Measurements from ENCODE around the gene D2HGDH.

D2HGDH gene

GRCh38 chr2:241701399-241702154 is 32.9 kb upstream of the D2HGDH start, which contains the start of gene ING5:
TSS of gene ING5 (plus strand) at chr2:241702039. CDS start at chr2:241702066, 27 bp downstream.
- no peak for TF ChIP-seq SIN3A (IDR thresholded peaks at IDR 0.05; ENCODE audit: borderline replicate concordance, insufficient read depth, low read length)
- peak in 1 of 2 experiments; percentile 34; a peak in 1 of 4 replicates for TF ChIP-seq REST (IDR thresholded peaks at IDR 0.05; ENCODE audit: insufficient read depth in 1 of 2, low read depth in 2 of 2, low read length in 2 of 2)
- peak; percentile 78; the same call in 1 of the 2 replicates for TF ChIP-seq TAF1 (IDR thresholded peaks at IDR 0.05; ENCODE audit: borderline replicate concordance, insufficient read depth, low read length)
- peak; percentile 81 for TF ChIP-seq POLR2AphosphoS5 (IDR thresholded peaks at IDR 0.05; ENCODE audit: low read depth, low read length)
- TF ChIP-seq FOXP2 (optimal IDR thresholded peaks at IDR 0.05; ENCODE audit: borderline replicate concordance, extremely low read depth, extremely low read length, insufficient read depth), result peak; percentile 81

GRCh38 chr2:241702155-241703031 is 32.0 kb upstream of the D2HGDH start:
- TF ChIP-seq TAF1 (IDR thresholded peaks at IDR 0.05; ENCODE audit: borderline replicate concordance, insufficient read depth, low read length) (no peak; the same call in 1 of the 2 replicates), POLR2AphosphoS5 (IDR thresholded peaks at IDR 0.05; ENCODE audit: low read depth, low read length) (no peak), SIN3A (IDR thresholded peaks at IDR 0.05; ENCODE audit: borderline replicate concordance, insufficient read depth, low read length) (peak; percentile 17; the same call in 1 of the 2 replicates), FOXP2 (optimal IDR thresholded peaks at IDR 0.05; ENCODE audit: borderline replicate concordance, extremely low read depth, extremely low read length, insufficient read depth) (peak; percentile 32), REST (IDR thresholded peaks at IDR 0.05; ENCODE audit: insufficient read depth in 1 of 2, low read depth in 2 of 2, low read length in 2 of 2) (no peak)

- TF ChIP-seq SIN3A (IDR thresholded peaks at IDR 0.05; ENCODE audit: borderline replicate concordance, insufficient read depth, low read length), result no peak
- TF ChIP-seq REST (IDR thresholded peaks at IDR 0.05; ENCODE audit: insufficient read depth in 1 of 2, low read depth in 2 of 2, low read length in 2 of 2), result no peak
- TF ChIP-seq POLR2AphosphoS5 (IDR thresholded peaks at IDR 0.05; ENCODE audit: low read depth, low read length), result no peak
- TF ChIP-seq TAF1 (IDR thresholded peaks at IDR 0.05; ENCODE audit: borderline replicate concordance, insufficient read depth, low read length), result no peak
- TF ChIP-seq FOXP2 (optimal IDR thresholded peaks at IDR 0.05; ENCODE audit: borderline replicate concordance, extremely low read depth, extremely low read length, insufficient read depth), result no peak
Observed at GRCh38 chr2:241703032-241703604, 31.3 kb upstream of the D2HGDH start.

- no peak for TF ChIP-seq SIN3A (IDR thresholded peaks at IDR 0.05; ENCODE audit: borderline replicate concordance, insufficient read depth, low read length)
- TF ChIP-seq POLR2AphosphoS5 (IDR thresholded peaks at IDR 0.05; ENCODE audit: low read depth, low read length), result no peak
- no peak for TF ChIP-seq FOXP2 (optimal IDR thresholded peaks at IDR 0.05; ENCODE audit: borderline replicate concordance, extremely low read depth, extremely low read length, insufficient read depth)
- TF ChIP-seq TAF1 (IDR thresholded peaks at IDR 0.05; ENCODE audit: borderline replicate concordance, insufficient read depth, low read length), result no peak
- no peak for TF ChIP-seq REST (IDR thresholded peaks at IDR 0.05; ENCODE audit: insufficient read depth in 1 of 2, low read depth in 2 of 2, low read length in 2 of 2)
Observed at GRCh38 chr2:241706537-241706936, 27.9 kb upstream of the D2HGDH start.

Data from PFSK-1 (cell line).